Lower leg skin (tissue), 4 donors: ENCODE data around the gene POP4. TPM values are rescaled to one million over a fixed set of nuclear protein-coding genes. Genes with fewer than 3 reads are reported as not detected.

Source experiments
- DNase-seq, 2 donors: peaks; one replicate each; pipeline ENCODE4 v3.0.0-alpha.2; 2019; ENCODE audit warnings: low spot score in 2 of 2
- H3K4me3 ChIP-seq: fragments of 200-600 bp; sonication (generic); 2 replicates; pipeline ENCODE4 v1.5.1; 2017; ENCODE audit warnings: mild to moderate bottlenecking, low read depth; ENCODE audit not compliant: poor library complexity, severe bottlenecking
- CTCF ChIP-seq, 3 donors: fragments of 450-650 bp; IDR thresholded peaks; one replicate each; pipeline ENCODE4 v1.5.1; 2016; ENCODE audit warnings: antibody characterized with exemption in 3 of 3, mild to moderate bottlenecking in 3 of 3, moderate library complexity in 2 of 3
- POLR2A ChIP-seq, 2 donors: fragments of 450-650 bp; IDR thresholded peaks; one replicate each; pipeline ENCODE4 v1.6.1; 2016 to 2017; ENCODE audit warnings: antibody characterized with exemption in 2 of 2, mild to moderate bottlenecking in 1 of 2, moderate library complexity in 1 of 2
- WGBS, 2 donors: methylation state at CpG; one replicate each; pipeline ENCODE4 v1.1.5; 2018; 5-methylcytosine and 5-hydroxymethylcytosine counted together
- intact Hi-C: fragments of 100-400 bp; cut with DNase I; formaldehyde crosslinking; loops from one replicate; pipeline ENCODE4 v1.15.0; 2023; ENCODE audit warnings: low total_unique reads
- total RNA-seq, 4 donors: library from RNA; depleted of rRNA; stranded (reverse); fragments of >200 nt; gene quantifications; one replicate each; pipeline ENCODE4 v1.1.0, GENCODE V29; 2016

The POP4 gene
- total RNA-seq, 4 donors from 2014 or later = 33.6 to 53.4 (median 46.4) TPM

GRCh38 chr19:29603308-29603707 is 2.8 kb upstream of the POP4 start:
- 71% methylated on average over 5 of the region's 5 CpGs for WGBS, 2 donors
- no peak for DNase-seq
- TF ChIP-seq CTCF (IDR thresholded peaks at IDR 0.05) = no peak
- TF ChIP-seq POLR2A (IDR thresholded peaks at IDR 0.05) = no peak
- intact Hi-C loops = no loop called here
- no peak overlapping the region for H3K4me3 ChIP-seq

- intact Hi-C loops = no loop called here
- peak overlapping the region; percentile 85 for H3K4me3 ChIP-seq
- no peak for DNase-seq
- WGBS, 2 donors = 0 to 1% methylated on average over 12 of the region's 12 CpGs
- TF ChIP-seq CTCF (IDR thresholded peaks at IDR 0.05) (no peak), POLR2A (IDR thresholded peaks at IDR 0.05) (no peak)
These were observed 301 bp downstream of the POP4 start for GRCh38 chr19:29606420-29606747.

- no peak overlapping the region for H3K4me3 ChIP-seq
- no peak for TF ChIP-seq CTCF (IDR thresholded peaks at IDR 0.05)
- TF ChIP-seq POLR2A (IDR thresholded peaks at IDR 0.05) = no peak
- 90 to 91% methylated on average over 11 of the region's 11 CpGs for WGBS, 2 donors
- intact Hi-C loops = loop anchor here (5.0 kb wide), 1 partner anchor 108 kb away; the partner anchor contains the start of gene C19orf12
- peak in 1 of 2 donors; percentile 68 for DNase-seq
These were observed 3.6 kb downstream of the POP4 start for GRCh38 chr19:29609636-29610035.

- intact Hi-C loops = loop anchor here (5.0 kb wide), 1 partner anchor 107 kb away; the partner anchor contains the start of gene C19orf12
- WGBS, 2 donors = 83 to 87% methylated on average over 22 of the region's 22 CpGs
- H3K4me3 ChIP-seq = no peak overlapping the region
- TF ChIP-seq POLR2A (IDR thresholded peaks at IDR 0.05) = no peak
- no peak for TF ChIP-seq CTCF (IDR thresholded peaks at IDR 0.05)
- DNase-seq = no peak
These were observed 4.1 kb downstream of the POP4 start for GRCh38 chr19:29610213-29610573.

DNA sequence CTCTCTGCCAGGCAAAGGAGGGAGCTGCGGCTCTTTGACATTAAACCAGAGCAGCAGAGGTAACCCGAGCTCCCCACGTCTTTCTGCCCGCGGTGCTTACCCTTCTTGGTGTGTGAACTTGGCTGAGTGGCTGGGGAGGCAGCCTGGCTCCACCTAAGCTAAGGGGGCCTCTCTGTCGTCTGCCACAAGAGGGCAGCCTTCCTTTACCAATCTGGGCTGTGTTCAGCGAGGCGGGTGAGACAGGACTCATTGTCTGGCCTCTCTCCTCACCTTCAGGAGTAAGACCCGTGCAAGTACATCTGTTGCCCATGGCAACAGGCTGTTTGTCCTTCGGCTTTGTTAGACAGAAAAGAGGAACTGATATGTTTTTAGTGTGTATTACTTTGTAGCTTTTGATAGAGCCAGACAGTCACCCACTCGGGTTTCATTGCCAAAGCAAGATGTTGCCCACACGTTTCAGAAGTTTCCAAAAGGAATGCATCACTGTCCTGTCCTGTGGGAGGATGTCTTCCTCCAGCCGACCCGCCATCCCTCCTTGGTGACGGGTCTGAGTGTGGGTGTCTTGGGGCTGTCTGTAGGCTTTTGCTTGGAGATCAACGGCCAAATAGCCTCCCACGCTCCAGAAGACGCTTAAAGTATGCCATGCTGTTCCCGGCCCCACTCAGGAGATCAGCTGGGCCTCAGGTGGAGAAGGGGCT is 4.6 kb downstream of the POP4 start:
- intact Hi-C loops = loop anchor here (5.0 kb wide), 1 partner anchor 107 kb away; the partner anchor contains the start of gene C19orf12
- WGBS, 2 donors = 31 to 36% methylated on average over 18 to 19 of the region's 19 CpGs
- peak; percentile 79 to 95 for DNase-seq
- H3K4me3 ChIP-seq = no peak overlapping the region
- TF ChIP-seq POLR2A (IDR thresholded peaks at IDR 0.05) = no peak
- TF ChIP-seq CTCF (IDR thresholded peaks at IDR 0.05) = peak in 1 of 3 donors; percentile 74

- WGBS, 2 donors = 91 to 95% methylated on average over 9 of the region's 9 CpGs
- H3K4me3 ChIP-seq = no peak overlapping the region
- TF ChIP-seq CTCF (IDR thresholded peaks at IDR 0.05) = no peak
- TF ChIP-seq POLR2A (IDR thresholded peaks at IDR 0.05) = no peak
- DNase-seq = no peak
- intact Hi-C loops = loop anchor here (5.0 kb wide), 1 partner anchor 105 kb away; the partner anchor contains the start of gene C19orf12
These were observed 6.0 kb downstream of the POP4 start for GRCh38 chr19:29612121-29612520.
